Large intestine (tissue), 3 donors: ENCODE data around the gene CHRDL2. TPM values are rescaled to one million over a fixed set of nuclear protein-coding genes. Genes with fewer than 3 reads are reported as not detected.

Experiments
- DNase-seq, 2 donors: peaks; one replicate each; pipeline versions ENCODE4 v3.0.0 to v3.0.0-alpha.2; 2013
- H3K27ac ChIP-seq: one replicate; pipeline ENCODE4 v1.5.1; 2013; ENCODE audit warnings: low read length
- H3K27me3 ChIP-seq: 2 replicates; pipeline ENCODE4 v1.6.1; 2013; ENCODE audit warnings: low read length; ENCODE audit not compliant: control insufficient read depth, insufficient read depth
- H3K36me3 ChIP-seq: 2 replicates; pipeline ENCODE4 v1.6.1; 2013; ENCODE audit warnings: low read length; ENCODE audit not compliant: control insufficient read depth, insufficient read depth
- H3K4me1 ChIP-seq: one replicate; pipeline ENCODE4 v1.6.1; 2013; ENCODE audit warnings: low read length; ENCODE audit not compliant: control insufficient read depth, insufficient read depth
- H3K4me3 ChIP-seq: one replicate; pipeline ENCODE4 v1.5.1; 2013; ENCODE audit warnings: low read length
- H3K9me3 ChIP-seq: one replicate; pipeline ENCODE4 v1.6.1; 2013; ENCODE audit warnings: mild to moderate bottlenecking, low read depth, low read length, moderate library complexity; ENCODE audit not compliant: control insufficient read depth
- WGBS: methylation state at CpG from one replicate; pipeline ENCODE4 v1.1.5; 2013; ENCODE audit warnings: low lambda C conversion rate; ENCODE audit not compliant: insufficient coverage; 5-methylcytosine and 5-hydroxymethylcytosine counted together
- polyA plus RNA-seq: library from polyadenylated mRNA; unstranded; fragments of 120-200 nt; gene quantifications from one replicate; pipeline ENCODE4 v1.2.1, GENCODE V29; 2013

The CHRDL2 gene
- polyA plus RNA-seq, 1 donor: 2.4 TPM

- no peak overlapping the region for H3K4me3 ChIP-seq
- H3K27me3 ChIP-seq: peaks cover 9% of the 10 kb centered on the region
- WGBS: 80% methylated on average over 2 of the region's 13 CpGs
- H3K27ac ChIP-seq: no peak overlapping the region
- no peaks in the 10 kb centered on the region for H3K36me3 ChIP-seq
- no peaks in the 10 kb centered on the region for H3K9me3 ChIP-seq
- no peaks in the 10 kb centered on the region for H3K4me1 ChIP-seq
- DNase-seq: no peak
Measured at GRCh38 chr11:74678591-74679512, 52.4 kb downstream of the CHRDL2 start.

- H3K27ac ChIP-seq: no peak overlapping the region
- no CpG with 5 or more reads among the region's 5 CpGs for WGBS
- no peaks in the 10 kb centered on the region for H3K36me3 ChIP-seq
- no peak overlapping the region for H3K4me3 ChIP-seq
- H3K9me3 ChIP-seq: no peaks in the 10 kb centered on the region
- no peak for DNase-seq
- peaks cover 4% of the 10 kb centered on the region for H3K27me3 ChIP-seq
- no peaks in the 10 kb centered on the region for H3K4me1 ChIP-seq
Measured at GRCh38 chr11:74678041-74678440, 53.2 kb downstream of the CHRDL2 start.

GRCh38 chr11:74677131-74677530 lies 54.1 kb downstream of the CHRDL2 start:
- WGBS: no CpG with 5 or more reads among the region's 6 CpGs
- no peak for DNase-seq
- Histone ChIP-seq H3K27ac (no peak overlapping the region), H3K4me1 (peaks cover 2% of the 10 kb centered on the region), H3K9me3 (no peaks in the 10 kb centered on the region), H3K27me3 (no peaks in the 10 kb centered on the region), H3K4me3 (no peak overlapping the region), H3K36me3 (no peaks in the 10 kb centered on the region)

GRCh38 chr11:74676596-74676995 lies 54.6 kb downstream of the CHRDL2 start:
- no peak for DNase-seq
- Histone ChIP-seq H3K4me3 (no peak overlapping the region), H3K27me3 (no peaks in the 10 kb centered on the region), H3K36me3 (no peaks in the 10 kb centered on the region), H3K4me1 (peaks cover 2% of the 10 kb centered on the region), H3K9me3 (no peaks in the 10 kb centered on the region), H3K27ac (no peak overlapping the region)
- 94% methylated on average over 3 of the region's 5 CpGs for WGBS

GRCh38 chr11:74675761-74676160 lies 55.5 kb downstream of the CHRDL2 start:
- DNase-seq: no peak
- no peak overlapping the region for H3K27ac ChIP-seq
- H3K4me1 ChIP-seq: peaks cover 2% of the 10 kb centered on the region
- H3K27me3 ChIP-seq: no peaks in the 10 kb centered on the region
- no peaks in the 10 kb centered on the region for H3K36me3 ChIP-seq
- H3K4me3 ChIP-seq: no peak overlapping the region
- no CpG with 5 or more reads among the region's 3 CpGs for WGBS
- no peaks in the 10 kb centered on the region for H3K9me3 ChIP-seq

GRCh38 chr11:74673693-74674360 lies 57.4 kb downstream of the CHRDL2 start:
- Histone ChIP-seq H3K27me3 (no peaks in the 10 kb centered on the region), H3K4me1 (peaks cover 2% of the 10 kb centered on the region), H3K9me3 (no peaks in the 10 kb centered on the region), H3K4me3 (no peak overlapping the region), H3K27ac (peak overlapping the region; percentile 26), H3K36me3 (no peaks in the 10 kb centered on the region)
- DNase-seq: no peak
- WGBS: no CpG with 5 or more reads among the region's 7 CpGs

GRCh38 chr11:74672956-74673692 lies 58.1 kb downstream of the CHRDL2 start:
- 50% methylated on average over 1 of the region's 12 CpGs for WGBS
- H3K36me3 ChIP-seq: no peaks in the 10 kb centered on the region
- peak overlapping the region; percentile 26 for H3K27ac ChIP-seq

GRCh38 chr11:74672332-74672955 lies 58.8 kb downstream of the CHRDL2 start:
- no CpG with 5 or more reads among the region's 4 CpGs for WGBS
- no peak for DNase-seq
- no peaks in the 10 kb centered on the region for H3K9me3 ChIP-seq
- H3K4me1 ChIP-seq: peaks cover 2% of the 10 kb centered on the region
- H3K36me3 ChIP-seq: no peaks in the 10 kb centered on the region
- no peak overlapping the region for H3K4me3 ChIP-seq
- H3K27me3 ChIP-seq: no peaks in the 10 kb centered on the region
- no peak overlapping the region for H3K27ac ChIP-seq

More at GRCh38 chr11:74672956-74673692, 58.1 kb downstream of the CHRDL2 start:
- Histone ChIP-seq H3K9me3 (no peaks in the 10 kb centered on the region), H3K4me3 (no peak overlapping the region), H3K4me1 (peaks cover 2% of the 10 kb centered on the region), H3K27me3 (no peaks in the 10 kb centered on the region)
- DNase-seq: peak in 1 of 2 donors; percentile 43

GRCh38 chr11:74671520-74672196 lies 59.6 kb downstream of the CHRDL2 start:
- DNase-seq: no peak
- Histone ChIP-seq H3K4me3 (no peak overlapping the region), H3K27ac (no peak overlapping the region), H3K27me3 (no peaks in the 10 kb centered on the region), H3K36me3 (no peaks in the 10 kb centered on the region), H3K9me3 (no peaks in the 10 kb centered on the region), H3K4me1 (peaks cover 2% of the 10 kb centered on the region)
- WGBS: no CpG with 5 or more reads among the region's 10 CpGs
